ENCODE measurements around the gene LMTK3. TPM values are rescaled to one million over a fixed set of nuclear protein-coding genes. Genes with fewer than 3 reads are reported as not detected.
"Not testable (repeated sequence)": the region's sequence is repeated elsewhere in the genome, so short reads cannot be mapped to it uniquely, and the experiment has no call there.

Gene LMTK3
- polyA plus RNA-seq, 1 experiment = 0.25 TPM

GRCh38 chr19:48530066-48530720 lies 18.6 kb upstream of the LMTK3 start:
- POLR2A ChIA-PET = no interaction called here
- CTCF ChIA-PET = no interaction called here
- no peak overlapping the region for H3K27ac ChIP-seq (ENCODE audit: low read depth, low read length)
- H3K9me3 ChIP-seq (ENCODE audit: control insufficient read depth, insufficient read depth, low read length) = peaks cover 21% of the 10 kb centered on the region
- no peak overlapping the region for H3K4me3 ChIP-seq (ENCODE audit: low read depth, low read length)
- TF ChIP-seq CTCF (IDR thresholded peaks at IDR 0.05; ENCODE audit: low read depth, low read length) = no peak
- DNase-seq (ENCODE audit: low read depth, low spot score) = no peak
- H3K27me3 ChIP-seq (ENCODE audit: control insufficient read depth, insufficient read depth, low read length) = peaks cover 3% of the 10 kb centered on the region

DNA sequence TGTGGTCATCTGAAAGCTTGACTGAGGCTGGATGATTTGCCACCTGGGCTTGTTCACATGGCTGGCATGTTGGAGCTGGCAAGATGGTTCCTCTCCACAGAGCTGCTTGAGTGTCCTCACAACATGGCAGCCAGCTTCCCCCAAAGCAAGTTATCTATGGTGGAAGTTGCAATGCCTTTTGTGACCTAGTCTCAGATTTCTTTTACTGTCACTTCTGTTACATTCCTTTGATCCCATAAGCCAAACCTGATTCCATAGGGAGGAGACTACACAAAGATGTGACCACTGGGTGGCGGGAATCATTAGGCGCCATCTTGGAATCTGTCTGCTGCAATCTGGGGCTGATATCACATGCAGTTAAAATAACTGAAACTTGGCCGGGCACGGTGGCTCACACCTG lies 17.5 kb upstream of the LMTK3 start:
- no peak overlapping the region for H3K4me3 ChIP-seq (ENCODE audit: low read depth, low read length)
- POLR2A ChIA-PET = no interaction called here
- no peak overlapping the region for H3K27ac ChIP-seq (ENCODE audit: low read depth, low read length)
- no peak for DNase-seq (ENCODE audit: low read depth, low spot score)
- peaks cover 6% of the 10 kb centered on the region for H3K27me3 ChIP-seq (ENCODE audit: control insufficient read depth, insufficient read depth, low read length)
- CTCF ChIA-PET = no interaction called here
- no peak for TF ChIP-seq CTCF (IDR thresholded peaks at IDR 0.05; ENCODE audit: low read depth, low read length)
- peaks cover 27% of the 10 kb centered on the region for H3K9me3 ChIP-seq (ENCODE audit: control insufficient read depth, insufficient read depth, low read length)

GRCh38 chr19:48524732-48525131 lies 13.1 kb upstream of the LMTK3 start:
- Histone ChIP-seq H3K9me3 (ENCODE audit: control insufficient read depth, insufficient read depth, low read length) (peaks cover 29% of the 10 kb centered on the region), H3K4me3 (ENCODE audit: low read depth, low read length) (no peak overlapping the region), H3K27me3 (ENCODE audit: control insufficient read depth, insufficient read depth, low read length) (peaks cover 3% of the 10 kb centered on the region), H3K27ac (ENCODE audit: low read depth, low read length) (no peak overlapping the region)
- ChIA-PET POLR2A (no interaction called here), CTCF (no interaction called here)
- no peak for DNase-seq (ENCODE audit: low read depth, low spot score)
- no peak for TF ChIP-seq CTCF (IDR thresholded peaks at IDR 0.05; ENCODE audit: low read depth, low read length)

- Histone ChIP-seq H3K9me3 (ENCODE audit: control insufficient read depth, insufficient read depth, low read length) (peaks cover 25% of the 10 kb centered on the region), H3K27ac (ENCODE audit: low read depth, low read length) (no peak overlapping the region), H3K4me3 (ENCODE audit: low read depth, low read length) (no peak overlapping the region), H3K27me3 (ENCODE audit: control insufficient read depth, insufficient read depth, low read length) (peaks cover 3% of the 10 kb centered on the region)
- DNase-seq (ENCODE audit: low read depth, low spot score) = no peak
- POLR2A ChIA-PET = interaction anchor here (0.6 kb wide), 1 partner anchor 132 kb away, joined by 4 read pairs; no protein-coding TSS in a partner anchor
- CTCF ChIA-PET = interaction anchor here (1.0 kb wide), 1 partner anchor 18 kb away, joined by 3 read pairs; no protein-coding TSS in a partner anchor
- no peak for TF ChIP-seq CTCF (IDR thresholded peaks at IDR 0.05; ENCODE audit: low read depth, low read length)
Measured at GRCh38 chr19:48524221-48524620, 12.6 kb upstream of the LMTK3 start.

DNA sequence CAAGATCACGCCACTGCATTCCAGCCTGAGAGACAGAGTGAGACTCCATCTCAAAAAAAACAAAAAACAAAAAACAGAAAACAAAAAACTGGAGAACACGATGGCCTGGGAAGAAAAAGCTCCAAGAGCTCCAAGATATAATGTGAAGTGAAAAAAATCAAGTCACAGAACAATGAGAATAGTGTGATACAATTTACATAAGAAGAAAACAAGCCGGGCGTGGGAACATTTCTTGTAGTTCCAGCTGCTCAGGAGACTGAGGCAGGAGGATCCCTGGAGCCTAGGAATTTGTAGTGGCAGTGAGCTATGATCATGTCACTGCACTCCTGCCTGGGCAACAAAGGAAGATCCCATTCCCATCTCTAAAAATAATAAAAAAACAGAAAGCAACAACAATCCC lies 8.5 kb upstream of the LMTK3 start:
- Histone ChIP-seq H3K27ac (ENCODE audit: low read depth, low read length) (no peak overlapping the region), H3K27me3 (ENCODE audit: control insufficient read depth, insufficient read depth, low read length) (peaks cover 3% of the 10 kb centered on the region), H3K9me3 (ENCODE audit: control insufficient read depth, insufficient read depth, low read length) (peaks cover 8% of the 10 kb centered on the region), H3K4me3 (ENCODE audit: low read depth, low read length) (no peak overlapping the region)
- POLR2A ChIA-PET = interaction anchor here (0.6 kb wide), 1 partner anchor 35 kb away, joined by 3 read pairs; no protein-coding TSS in a partner anchor
- DNase-seq (ENCODE audit: low read depth, low spot score) = no peak
- no peak for TF ChIP-seq CTCF (IDR thresholded peaks at IDR 0.05; ENCODE audit: low read depth, low read length)
- CTCF ChIA-PET = interaction anchor here (0.6 kb wide), 2 partner anchors 88 to 198 kb away, joined by 3 to 6 read pairs; a partner anchor contains a TSS

DNA sequence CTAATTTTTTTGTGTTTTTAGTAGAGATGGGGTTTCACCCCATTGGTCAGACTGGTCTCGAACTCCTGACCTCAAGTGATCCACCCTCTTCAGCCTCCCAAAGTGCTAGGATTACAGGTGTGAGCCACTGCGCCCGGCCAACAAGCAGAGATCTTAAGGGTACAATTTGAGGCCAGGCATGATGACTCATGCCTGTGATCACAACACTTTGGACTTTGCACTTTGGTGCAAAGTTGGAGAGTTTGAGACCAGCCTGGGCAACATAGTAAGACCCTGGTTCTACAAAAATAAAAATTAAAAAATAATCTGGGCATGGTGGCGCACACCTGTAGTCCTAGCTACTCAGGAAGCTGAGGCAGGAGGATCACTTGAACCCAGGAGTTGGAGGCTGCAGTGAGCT lies 7.8 kb upstream of the LMTK3 start:
- CTCF ChIA-PET = interaction anchor here (0.6 kb wide), 1 partner anchor 89 kb away, joined by 3 read pairs; no protein-coding TSS in a partner anchor
- POLR2A ChIA-PET; H3K27me3 ChIP-seq (ENCODE audit: control insufficient read depth, insufficient read depth, low read length): not testable (repeated sequence)

More for the DNA sequence above, 7.8 kb upstream of the LMTK3 start:
- H3K9me3 ChIP-seq (ENCODE audit: control insufficient read depth, insufficient read depth, low read length); DNase-seq (ENCODE audit: low read depth, low spot score); H3K27ac ChIP-seq (ENCODE audit: low read depth, low read length); H3K4me3 ChIP-seq (ENCODE audit: low read depth, low read length): not testable (repeated sequence)
